Naive thymus-derived CD8-positive, alpha-beta T cell (primary cell): Measurements from ENCODE around the gene ACTL7A. TPM values are rescaled to one million over a fixed set of nuclear protein-coding genes. Genes with fewer than 3 reads are reported as not detected.
"Not testable (repeated sequence)": the region's sequence is repeated elsewhere in the genome, so short reads cannot be mapped to it uniquely, and the experiment has no call there.

Experiments used
- ATAC-seq, 2 donors: fragments of 150-1000 bp; cut with Tn5 transposase in 1 of 2; sonication (Bioruptor Pico), chemical (Tn5 transposase) in 1 of 2; 1 replicate in 1 of 2; 2 replicates in 1 of 2; pipeline ENCODE4 v1.10.0; 2021; ENCODE audit warnings: mild to moderate bottlenecking in 2 of 2, moderate library complexity in 2 of 2
- POLR2A ChIA-PET: fragments of 350-600 bp; sonication (Branson Sonifier 250); formaldehyde crosslinking; loops from one replicate; lab custom pipeline; 2021; ENCODE audit warnings: antibody characterized with exemption; lab: Charles Lee
- DNase-seq, 10 donors: peaks; one replicate each; pipeline versions ENCODE4 v3.0.0 to v3.0.0-alpha.2; 2020 to 2022
- H3K27ac Mint-ChIP-seq, 10 donors: one replicate each; pipeline ENCODE4 v1.8.0; 2020 to 2022; ENCODE audit warnings: mild to moderate bottlenecking in 10 of 10, mixed read lengths in 10 of 10, moderate library complexity in 4 of 10, inconsistent platforms in 1 of 10
- H3K27me3 Mint-ChIP-seq, 5 donors: one replicate each; pipeline ENCODE4 v1.8.0; 2021 to 2022; ENCODE audit warnings: mixed read lengths in 5 of 5
- H3K36me3 Mint-ChIP-seq, 3 donors: one replicate each; pipeline ENCODE4 v1.8.0; 2020 to 2022; ENCODE audit warnings: mixed read lengths in 3 of 3, mild to moderate bottlenecking in 2 of 3, inconsistent platforms in 1 of 3
- H3K4me1 Mint-ChIP-seq, 4 donors: one replicate each; pipeline ENCODE4 v1.8.0; 2021 to 2022; ENCODE audit warnings: mixed read lengths in 4 of 4
- H3K4me3 Mint-ChIP-seq, 10 donors: one replicate each; pipeline ENCODE4 v1.8.0; 2020 to 2022; ENCODE audit warnings: mild to moderate bottlenecking in 10 of 10, mixed read lengths in 10 of 10, moderate library complexity in 6 of 10, inconsistent platforms in 1 of 10
- H3K9me3 Mint-ChIP-seq, 9 donors: one replicate each; pipeline ENCODE4 v1.8.0; 2020 to 2022; ENCODE audit warnings: mixed read lengths in 9 of 9, mild to moderate bottlenecking in 3 of 9, inconsistent platforms in 1 of 9, moderate library complexity in 1 of 9
- polyA plus RNA-seq, 3 donors: library from polyadenylated mRNA; unstranded; fragments of 300-500 nt; fragmentation: Illumina TruSeq; gene quantifications; one replicate each; pipeline ENCODE4 v1.2.3, GENCODE V29; 2021
- total RNA-seq, 8 experiments: library from RNA in 2 of 8; stranded (reverse) in 2 of 8; gene quantifications; one replicate each; pipeline ENCODE4 v1.2.3 and lab custom pipeline; 2021 to 2026

Gene ACTL7A
- total and polyA plus RNA-seq, 5 experiments from 2014 or later, result not detected

DNA sequence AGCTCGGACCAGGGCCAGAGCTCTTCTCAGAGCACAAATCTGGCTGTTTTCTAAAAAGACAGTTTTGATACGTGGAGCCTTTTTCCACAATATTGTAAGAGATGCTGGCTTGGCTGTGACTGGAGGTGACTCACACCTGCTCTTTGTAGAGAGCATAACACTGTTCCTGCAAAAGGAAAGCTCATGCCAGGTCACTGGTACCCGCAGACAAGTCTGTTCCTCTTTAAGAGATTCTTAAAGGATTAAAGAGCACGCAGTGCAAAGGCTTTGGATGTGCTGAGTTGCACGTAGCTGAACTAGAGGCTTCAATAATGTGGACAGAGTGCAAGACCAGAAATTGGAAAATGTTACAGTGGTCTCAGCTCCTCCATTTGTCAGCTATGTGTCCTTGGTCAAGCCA is 25.3 kb upstream of the ACTL7A start:
- ATAC-seq, result no peak
- Mint-ChIP-seq H3K36me3 (no peaks in the 10 kb centered on the region), H3K4me1 (peaks cover 0 to 20% (median 0%) of the 10 kb centered on the region in 4 donors), H3K27me3 (peaks cover 0 to 3% (median 0%) of the 10 kb centered on the region in 5 donors), H3K27ac (no peak overlapping the region), H3K9me3 (peaks cover 0 to 6% (median 0%) of the 10 kb centered on the region in 9 donors), H3K4me3 (no peak overlapping the region)
- POLR2A ChIA-PET, result no interaction called here
- no peak for DNase-seq

DNA sequence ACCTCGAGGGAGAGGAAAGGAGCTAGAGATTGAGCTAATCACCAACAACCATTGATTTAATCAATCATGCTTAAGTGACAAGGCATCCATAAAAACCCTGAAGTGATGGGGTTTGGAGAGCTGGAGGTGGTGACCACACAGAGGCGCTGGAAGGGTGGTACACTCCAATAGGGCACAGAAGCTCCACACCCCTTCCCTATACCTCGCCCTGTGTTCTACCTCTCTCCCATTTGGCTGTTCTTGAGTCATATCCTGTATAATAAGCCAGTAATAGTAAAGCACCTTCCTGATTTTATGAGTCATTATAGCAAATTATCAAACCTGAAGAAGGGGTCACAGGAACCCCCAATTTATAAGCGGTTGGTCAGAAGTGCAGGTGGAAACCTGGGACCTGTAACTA is 24.5 kb upstream of the ACTL7A start:
- Mint-ChIP-seq H3K27ac (no peak overlapping the region), H3K36me3 (no peaks in the 10 kb centered on the region), H3K9me3 (peaks cover 0 to 6% (median 0%) of the 10 kb centered on the region in 9 donors), H3K4me3 (no peak overlapping the region), H3K4me1 (peaks cover 0 to 24% (median 4%) of the 10 kb centered on the region in 4 donors), H3K27me3 (peaks cover 0 to 3% (median 0%) of the 10 kb centered on the region in 5 donors)
- POLR2A ChIA-PET, result no interaction called here
- DNase-seq (no peak), ATAC-seq (no peak)

DNA sequence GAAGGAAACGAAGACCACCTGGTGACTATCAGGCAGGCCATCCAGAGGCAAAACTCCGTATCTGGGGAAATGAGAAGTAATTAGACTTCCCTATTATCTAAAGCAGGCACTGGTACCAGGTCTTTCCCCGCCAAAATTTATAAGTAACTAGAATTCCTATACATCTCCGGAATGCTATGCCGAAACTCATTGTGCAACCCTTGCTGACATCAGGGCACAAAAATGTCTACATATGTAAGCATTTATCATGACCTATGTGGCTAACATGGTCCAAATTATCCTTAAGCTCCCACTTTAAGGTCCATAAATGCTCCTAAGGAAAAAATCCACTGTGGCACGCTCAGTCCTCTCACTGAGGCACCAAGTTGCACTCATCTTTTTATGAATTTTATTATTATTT is 24.0 kb upstream of the ACTL7A start:
- peaks cover 0 to 3% (median 0%) of the 10 kb centered on the region in 5 donors for H3K27me3 Mint-ChIP-seq
- POLR2A ChIA-PET, result no interaction called here
- no peak overlapping the region for H3K27ac Mint-ChIP-seq
- H3K4me3 Mint-ChIP-seq, result no peak overlapping the region
- H3K36me3 Mint-ChIP-seq, result no peaks in the 10 kb centered on the region
- DNase-seq, result no peak
- H3K9me3 Mint-ChIP-seq, result peaks cover 0 to 6% (median 0%) of the 10 kb centered on the region in 9 donors
- peaks cover 1 to 29% (median 9%) of the 10 kb centered on the region in 4 donors for H3K4me1 Mint-ChIP-seq
- no peak for ATAC-seq

DNA sequence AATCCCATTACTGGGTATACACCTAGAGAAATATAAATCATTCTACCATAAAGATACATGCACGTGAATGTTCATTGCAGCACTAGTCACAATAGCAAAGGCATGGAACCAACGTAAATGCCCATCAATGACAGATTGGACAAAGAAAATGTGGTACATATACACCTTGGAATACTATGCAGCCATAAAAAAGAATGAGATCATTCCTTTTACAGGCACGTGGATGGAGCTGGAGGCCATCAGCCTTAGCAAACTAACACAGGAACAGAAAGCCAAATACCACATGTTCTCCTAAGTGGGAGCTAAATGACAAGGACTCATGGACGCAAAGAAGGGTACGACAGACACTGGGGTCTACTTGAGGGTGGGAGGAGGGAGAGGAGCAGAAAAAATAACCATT is 22.5 kb upstream of the ACTL7A start:
- H3K27me3 Mint-ChIP-seq, H3K9me3 Mint-ChIP-seq, H3K36me3 Mint-ChIP-seq, POLR2A ChIA-PET, H3K27ac Mint-ChIP-seq, H3K4me3 Mint-ChIP-seq, ATAC-seq, DNase-seq: not testable (repeated sequence)
- H3K4me1 Mint-ChIP-seq, result peaks cover 1 to 28% (median 10%) of the 10 kb centered on the region in 4 donors

DNA sequence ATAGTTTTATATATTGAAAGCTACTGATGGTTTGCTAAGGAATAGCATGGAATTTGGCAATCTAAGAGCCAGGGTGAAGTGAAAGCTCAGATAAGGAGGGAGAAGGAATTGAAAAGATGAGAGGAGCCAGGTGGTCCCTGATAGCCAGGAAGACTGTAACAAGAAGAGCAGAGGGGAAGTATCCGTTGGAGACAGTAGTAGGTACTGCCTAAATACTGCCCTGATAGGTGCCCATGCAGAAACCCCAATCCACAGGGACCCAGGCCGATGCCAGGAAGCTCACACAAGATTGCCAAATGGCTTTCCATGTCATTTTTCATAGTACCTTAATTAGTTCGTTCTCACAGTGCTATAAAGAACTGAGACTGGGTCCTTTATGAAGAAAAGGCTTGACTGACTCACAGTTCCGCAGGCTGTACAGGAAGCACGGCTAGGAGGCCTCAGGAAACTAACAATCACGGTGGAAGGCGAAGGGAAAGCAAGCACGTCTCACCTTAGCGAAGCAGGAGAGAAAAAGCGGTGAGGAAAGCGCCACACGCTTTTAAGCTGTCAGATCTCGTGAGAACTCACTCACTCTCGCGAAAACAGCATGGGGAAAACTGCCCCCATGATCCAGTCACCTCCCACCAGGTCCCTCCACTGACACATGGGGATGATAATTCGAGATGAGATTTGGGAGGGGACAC is 19.3 kb upstream of the ACTL7A start:
- peak overlapping the region in 9 of 10 donors; percentile 27 to 82 (median 55) for H3K4me3 Mint-ChIP-seq
- no peaks in the 10 kb centered on the region for H3K36me3 Mint-ChIP-seq
- peak overlapping the region in 8 of 10 donors; percentile 3 to 80 (median 44) for H3K27ac Mint-ChIP-seq
- DNase-seq, result peak in 1 of 10 donors; percentile 3
- peaks cover 0 to 2% (median 0%) of the 10 kb centered on the region in 5 donors for H3K27me3 Mint-ChIP-seq
- POLR2A ChIA-PET, result no interaction called here
- no peak for ATAC-seq
- peaks cover 0 to 6% (median 0%) of the 10 kb centered on the region in 9 donors for H3K9me3 Mint-ChIP-seq
- H3K4me1 Mint-ChIP-seq, result peaks cover 1 to 12% (median 10%) of the 10 kb centered on the region in 4 donors

DNA sequence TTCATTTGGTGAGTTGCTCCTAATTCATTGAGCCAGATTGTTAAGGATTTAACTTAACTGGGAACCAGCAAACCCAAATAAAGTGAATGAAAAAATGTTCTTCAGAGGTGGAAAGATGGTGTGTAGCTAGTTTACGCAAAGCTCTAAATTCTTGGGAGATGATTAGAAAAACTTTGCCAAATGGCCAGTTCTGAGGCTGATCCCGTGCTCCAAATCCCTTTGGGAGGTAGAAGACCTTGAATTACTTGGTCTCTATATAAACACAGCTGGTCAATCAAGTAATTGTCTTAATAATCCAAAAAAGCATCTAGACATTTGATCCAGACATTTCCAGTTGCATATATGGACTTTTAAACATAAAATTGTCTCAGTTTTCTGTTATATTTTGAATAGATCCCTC is 17.7 kb upstream of the ACTL7A start:
- ATAC-seq (no peak), DNase-seq (no peak)
- POLR2A ChIA-PET, result no interaction called here
- Mint-ChIP-seq H3K27ac (no peak overlapping the region), H3K36me3 (no peaks in the 10 kb centered on the region), H3K27me3 (peaks cover 0 to under 1% (median 0%) of the 10 kb centered on the region in 5 donors), H3K4me1 (peaks cover 1 to 12% (median 10%) of the 10 kb centered on the region in 4 donors), H3K4me3 (no peak overlapping the region), H3K9me3 (peaks cover 0 to 2% (median 0%) of the 10 kb centered on the region in 9 donors)

DNA sequence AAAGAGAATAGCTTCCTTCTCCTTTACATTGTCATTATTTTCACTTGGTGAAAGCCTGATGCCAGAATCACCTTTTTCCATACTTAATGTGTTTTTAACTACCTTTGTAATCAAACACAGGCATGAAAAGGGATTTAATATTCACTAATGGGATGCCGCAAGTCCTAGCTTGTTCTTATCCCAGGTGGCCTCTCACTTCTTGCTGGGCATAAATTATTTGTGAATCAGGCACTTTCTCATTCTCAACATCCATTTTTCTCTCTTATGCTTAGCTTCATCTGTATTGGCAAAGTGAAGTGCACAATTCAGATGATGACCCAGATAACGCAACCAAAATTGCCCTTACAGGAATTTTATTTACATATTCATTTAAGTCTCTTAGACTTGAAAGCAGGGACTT is 17.2 kb upstream of the ACTL7A start:
- Mint-ChIP-seq H3K4me3 (no peak overlapping the region), H3K4me1 (peaks cover 1 to 12% (median 10%) of the 10 kb centered on the region in 4 donors), H3K27me3 (no peaks in the 10 kb centered on the region), H3K36me3 (no peaks in the 10 kb centered on the region), H3K27ac (no peak overlapping the region), H3K9me3 (no peaks in the 10 kb centered on the region)
- DNase-seq, result no peak
- POLR2A ChIA-PET, result no interaction called here
- ATAC-seq, result no peak

DNA sequence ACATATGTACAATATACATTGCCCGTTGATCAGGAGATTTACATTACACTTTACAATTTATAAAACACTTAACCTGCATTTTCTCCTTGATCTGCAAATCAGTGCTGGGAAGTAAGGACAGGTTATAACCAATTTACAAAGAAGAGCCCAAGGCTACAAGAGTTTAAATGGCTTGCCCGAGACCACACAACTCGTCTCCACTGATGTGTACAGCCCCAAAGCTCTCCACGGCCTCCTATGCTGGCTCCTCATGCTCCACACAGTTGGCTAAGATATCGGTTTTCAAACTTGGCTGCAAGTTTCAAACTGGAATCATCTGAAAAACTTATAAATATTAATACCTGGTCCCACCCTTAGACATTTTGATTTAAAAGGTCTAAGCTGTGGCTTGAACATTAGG is 16.6 kb upstream of the ACTL7A start:
- Mint-ChIP-seq H3K4me1 (peaks cover 1 to 12% (median 10%) of the 10 kb centered on the region in 4 donors), H3K27ac (no peak overlapping the region), H3K4me3 (no peak overlapping the region), H3K36me3 (no peaks in the 10 kb centered on the region), H3K9me3 (no peaks in the 10 kb centered on the region), H3K27me3 (no peaks in the 10 kb centered on the region)
- ATAC-seq, result no peak
- POLR2A ChIA-PET, result no interaction called here
- no peak for DNase-seq

DNA sequence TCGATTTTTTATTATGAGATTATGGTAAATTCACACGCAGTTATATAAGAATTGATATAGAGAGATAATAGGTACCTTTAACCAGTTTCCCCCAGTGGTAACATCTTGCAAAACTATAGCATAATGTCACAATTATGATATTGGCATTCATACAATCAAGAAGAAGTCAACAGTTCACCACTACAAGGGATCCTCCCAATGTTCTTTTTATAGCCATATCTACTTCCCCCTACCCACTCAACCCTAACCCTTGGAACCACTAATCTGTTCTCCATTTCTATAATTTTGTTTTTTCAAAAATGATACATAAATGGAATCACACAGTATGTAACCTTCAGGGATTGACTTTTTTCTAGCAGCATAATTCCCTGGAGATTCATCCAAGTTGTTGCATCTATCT is 16.1 kb upstream of the ACTL7A start:
- H3K9me3 Mint-ChIP-seq, result no peaks in the 10 kb centered on the region
- H3K36me3 Mint-ChIP-seq, result no peaks in the 10 kb centered on the region
- no peaks in the 10 kb centered on the region for H3K27me3 Mint-ChIP-seq
- POLR2A ChIA-PET, result no interaction called here
- ATAC-seq, result no peak
- no peak for DNase-seq
- H3K27ac Mint-ChIP-seq, result no peak overlapping the region
- H3K4me1 Mint-ChIP-seq, result peaks cover 1 to 12% (median 10%) of the 10 kb centered on the region in 4 donors
- no peak overlapping the region for H3K4me3 Mint-ChIP-seq

DNA sequence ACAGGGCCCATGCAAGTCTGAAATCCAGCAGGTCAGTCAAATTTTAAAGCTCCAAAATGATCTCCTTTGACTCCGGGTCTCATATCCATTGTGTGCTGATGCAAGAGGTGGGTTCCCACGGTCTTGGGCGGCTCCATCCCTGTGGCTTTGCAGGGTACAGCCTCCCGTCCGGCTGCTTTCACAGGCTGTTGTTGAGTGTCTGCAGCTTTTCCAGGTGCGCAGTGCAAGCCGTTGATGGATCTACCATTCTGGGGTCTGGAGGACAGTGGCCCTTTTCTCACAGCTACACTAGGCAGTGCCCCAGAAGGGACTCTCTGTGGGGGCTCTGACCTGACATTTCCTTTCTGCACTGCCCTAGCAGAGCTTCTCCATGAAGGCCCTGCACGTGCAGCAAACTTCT is 13.8 kb upstream of the ACTL7A start:
- H3K9me3 Mint-ChIP-seq, H3K4me1 Mint-ChIP-seq, H3K27ac Mint-ChIP-seq, ATAC-seq, H3K36me3 Mint-ChIP-seq, POLR2A ChIA-PET, H3K27me3 Mint-ChIP-seq, H3K4me3 Mint-ChIP-seq, DNase-seq: not testable (repeated sequence)

DNA sequence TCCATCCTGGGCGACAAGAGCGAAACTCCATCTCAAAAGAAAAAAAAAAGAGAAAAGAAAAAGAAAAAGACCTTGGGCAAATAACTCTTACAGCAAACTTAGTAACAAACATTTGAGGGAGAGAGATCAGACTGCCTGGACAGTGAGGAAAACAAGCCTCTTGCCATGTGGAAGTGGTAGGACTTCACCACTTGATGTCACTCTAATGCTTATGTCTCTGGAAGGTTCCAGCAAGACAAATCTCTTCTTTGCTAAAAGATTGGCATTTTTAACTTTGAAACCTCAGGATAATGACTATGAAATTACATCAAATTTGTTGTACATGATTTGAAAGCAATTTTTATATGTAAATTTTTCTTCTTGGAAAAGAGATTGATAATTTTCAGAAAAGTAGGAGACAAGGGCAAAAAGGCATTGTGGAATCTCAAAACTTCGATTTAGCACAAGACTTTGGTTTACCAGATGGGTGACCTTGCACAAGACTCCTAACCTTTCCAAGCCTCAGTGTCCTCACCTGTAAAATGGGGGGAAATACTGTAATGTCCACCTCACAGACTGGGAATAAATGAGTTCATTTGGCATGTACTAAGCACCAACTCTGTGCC is 11.7 kb upstream of the ACTL7A start:
- peaks cover 0 to 2% (median 0%) of the 10 kb centered on the region in 3 donors for H3K36me3 Mint-ChIP-seq
- peak overlapping the region in 1 of 10 donors; percentile 54 for H3K27ac Mint-ChIP-seq
- no peaks in the 10 kb centered on the region for H3K4me1 Mint-ChIP-seq
- no peak overlapping the region for H3K4me3 Mint-ChIP-seq
- no peak for DNase-seq
- POLR2A ChIA-PET, result no interaction called here
- ATAC-seq, result no peak
- no peaks in the 10 kb centered on the region for H3K9me3 Mint-ChIP-seq
- peaks cover 0 to 4% (median 2%) of the 10 kb centered on the region in 5 donors for H3K27me3 Mint-ChIP-seq

DNA sequence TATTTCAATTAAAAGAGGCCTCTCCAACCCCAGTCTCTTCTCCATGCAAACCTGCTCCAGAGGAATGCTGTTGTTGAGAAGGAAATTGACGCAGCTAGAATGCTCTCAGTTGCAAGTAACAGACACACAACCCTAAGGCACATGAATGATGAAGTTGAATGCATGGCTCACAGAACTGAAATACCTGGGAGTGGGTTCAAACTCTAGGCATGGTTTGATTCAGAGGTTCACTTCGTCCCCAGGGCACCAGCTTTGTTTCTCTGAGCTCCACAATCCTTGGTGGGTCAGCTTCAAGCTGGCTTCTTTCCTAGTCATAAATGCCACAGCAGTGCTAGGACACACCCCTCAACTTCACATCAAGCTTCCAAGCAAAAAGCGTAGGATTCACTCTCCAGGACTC is 10.9 kb upstream of the ACTL7A start:
- no peak for ATAC-seq

DNA sequence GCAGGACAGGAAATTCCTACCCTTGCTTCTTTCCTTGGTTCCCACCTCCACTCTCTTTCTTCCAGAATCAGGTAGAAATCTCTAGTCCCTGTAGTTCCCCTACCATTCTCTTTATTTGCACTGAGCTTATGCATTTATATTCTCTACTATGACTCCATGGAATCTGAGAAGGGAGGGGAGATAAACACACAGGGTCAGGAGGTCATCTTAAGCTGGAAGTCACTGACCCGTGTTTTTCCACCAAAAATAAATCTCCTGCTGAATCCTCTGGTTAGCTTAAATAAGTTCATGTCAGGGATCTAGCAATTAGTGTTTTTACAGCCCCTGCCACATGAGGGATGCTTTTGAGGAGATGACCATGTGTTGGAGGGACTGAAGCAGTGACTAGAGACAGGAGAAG is 10.0 kb upstream of the ACTL7A start:
- Mint-ChIP-seq H3K9me3 (no peaks in the 10 kb centered on the region), H3K36me3 (peaks cover 0 to 2% (median 0%) of the 10 kb centered on the region in 3 donors), H3K4me1 (no peaks in the 10 kb centered on the region), H3K27ac (no peak overlapping the region), H3K27me3 (peaks cover 0 to 4% (median 2%) of the 10 kb centered on the region in 5 donors), H3K4me3 (no peak overlapping the region)
- DNase-seq (no peak), ATAC-seq (no peak)
- POLR2A ChIA-PET, result no interaction called here

More for the DNA sequence above, 10.9 kb upstream of the ACTL7A start:
- Mint-ChIP-seq H3K4me1 (no peaks in the 10 kb centered on the region), H3K27me3 (peaks cover 0 to 4% (median 2%) of the 10 kb centered on the region in 5 donors), H3K9me3 (no peaks in the 10 kb centered on the region), H3K4me3 (no peak overlapping the region), H3K27ac (no peak overlapping the region), H3K36me3 (peaks cover 0 to 2% (median 0%) of the 10 kb centered on the region in 3 donors)
- POLR2A ChIA-PET, result no interaction called here
- no peak for DNase-seq
